ENCODE results near the gene PCOLCE2.

GRCh38 chr3:142850395-142851023 is 38.4 kb downstream of the PCOLCE2 start:
- TF ChIP-seq CTCF (IDR thresholded peaks at IDR 0.05) (no peak), POLR2A (IDR thresholded peaks at IDR 0.05) (no peak)

Measured in testis (tissue), 2 donors.